Cardiac fibroblast (primary cell): ENCODE data around the gene CDC42EP4.
"Not testable (repeated sequence)": the region's sequence is repeated elsewhere in the genome, so short reads cannot be mapped to it uniquely, and the experiment has no call there.

ENCODE experiments used
- DNase-seq, 2 donors: peaks; one replicate each; pipeline versions ENCODE4 v3.0.0 to v3.0.0-alpha.2; 2010; ENCODE audit warnings: low read depth in 2 of 2
- H3K4me3 ChIP-seq, 2 donors: replicated peaks in 1 of 2; 1 replicate in 1 of 2; 2 replicates in 1 of 2; pipeline ENCODE4 v1.5.1; 2011; ENCODE audit warnings: low read depth in 2 of 2, low read length in 2 of 2, mild to moderate bottlenecking in 2 of 2, moderate library complexity in 1 of 2
- TF ChIP-seq, protein P1 (sequence below): IDR thresholded peaks from one replicate; pipeline ENCODE4 v1.5.1; 2011; ENCODE audit warnings: low read depth, mild to moderate bottlenecking, low read length, inconsistent platforms

CDC42EP4 gene

DNA sequence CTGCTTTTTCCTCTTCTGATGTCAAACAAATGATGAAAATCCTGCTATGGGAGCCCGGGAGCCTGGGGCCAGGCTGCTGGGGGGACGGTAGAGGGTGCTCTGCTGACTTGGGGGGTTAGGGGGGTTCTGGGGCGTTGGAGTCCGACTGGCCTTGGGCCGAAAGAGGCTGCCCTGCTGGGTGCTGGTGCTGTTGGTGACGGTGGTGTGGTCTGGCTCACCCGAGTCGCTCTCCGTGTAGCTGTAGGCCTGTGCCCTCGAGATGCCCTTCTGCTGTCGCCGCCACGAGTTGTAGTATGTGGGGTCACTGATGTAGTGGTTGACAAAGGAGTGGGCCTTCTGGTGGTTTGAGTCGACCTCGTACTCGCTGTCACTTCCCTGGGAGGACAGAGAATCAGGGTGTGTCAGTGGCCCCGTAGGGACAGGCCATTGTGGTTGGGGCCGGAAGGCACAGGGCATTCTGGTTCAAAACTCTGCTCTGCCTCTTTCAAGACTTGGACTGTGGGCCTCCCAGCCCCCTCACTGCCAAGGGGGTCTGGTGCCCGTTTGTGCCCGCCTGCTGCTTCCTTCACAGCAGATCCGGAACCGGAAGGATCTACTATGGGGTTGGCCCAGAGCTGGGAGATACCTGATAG is 26.9 kb upstream of the CDC42EP4 start:
- H3K4me3 ChIP-seq: no peak overlapping the region
- DNase-seq: no peak
- TF ChIP-seq, protein P1, sequence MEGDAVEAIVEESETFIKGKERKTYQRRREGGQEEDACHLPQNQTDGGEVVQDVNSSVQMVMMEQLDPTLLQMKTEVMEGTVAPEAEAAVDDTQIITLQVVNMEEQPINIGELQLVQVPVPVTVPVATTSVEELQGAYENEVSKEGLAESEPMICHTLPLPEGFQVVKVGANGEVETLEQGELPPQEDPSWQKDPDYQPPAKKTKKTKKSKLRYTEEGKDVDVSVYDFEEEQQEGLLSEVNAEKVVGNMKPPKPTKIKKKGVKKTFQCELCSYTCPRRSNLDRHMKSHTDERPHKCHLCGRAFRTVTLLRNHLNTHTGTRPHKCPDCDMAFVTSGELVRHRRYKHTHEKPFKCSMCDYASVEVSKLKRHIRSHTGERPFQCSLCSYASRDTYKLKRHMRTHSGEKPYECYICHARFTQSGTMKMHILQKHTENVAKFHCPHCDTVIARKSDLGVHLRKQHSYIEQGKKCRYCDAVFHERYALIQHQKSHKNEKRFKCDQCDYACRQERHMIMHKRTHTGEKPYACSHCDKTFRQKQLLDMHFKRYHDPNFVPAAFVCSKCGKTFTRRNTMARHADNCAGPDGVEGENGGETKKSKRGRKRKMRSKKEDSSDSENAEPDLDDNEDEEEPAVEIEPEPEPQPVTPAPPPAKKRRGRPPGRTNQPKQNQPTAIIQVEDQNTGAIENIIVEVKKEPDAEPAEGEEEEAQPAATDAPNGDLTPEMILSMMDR: no peak

DNA sequence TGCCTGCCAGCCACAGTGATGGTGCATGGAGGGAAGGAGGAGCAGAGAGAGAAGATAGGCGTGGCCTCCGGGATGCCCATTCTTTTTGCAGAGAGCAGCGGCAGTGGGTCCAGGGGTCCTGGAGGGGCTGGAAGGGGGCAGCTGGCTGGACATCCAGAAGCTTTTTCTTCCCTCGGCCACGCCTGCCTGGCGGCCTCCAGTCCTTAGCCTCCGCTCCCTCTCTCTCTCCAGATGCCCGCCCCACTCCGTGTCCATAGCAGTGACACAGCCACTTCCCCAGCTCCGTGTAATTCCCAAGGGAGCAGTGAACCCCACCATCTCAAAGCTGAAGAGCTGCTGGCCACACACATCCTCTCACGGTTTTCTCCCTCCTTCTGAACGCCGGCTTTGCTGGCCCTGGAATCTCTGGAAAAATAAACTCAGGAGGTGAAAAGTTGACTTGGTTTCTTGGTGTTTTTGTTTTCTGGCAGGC is 26.3 kb upstream of the CDC42EP4 start:
- TF ChIP-seq, protein P1: no peak
- no peak overlapping the region for H3K4me3 ChIP-seq
- peak; percentile 28 to 36 for DNase-seq

DNA sequence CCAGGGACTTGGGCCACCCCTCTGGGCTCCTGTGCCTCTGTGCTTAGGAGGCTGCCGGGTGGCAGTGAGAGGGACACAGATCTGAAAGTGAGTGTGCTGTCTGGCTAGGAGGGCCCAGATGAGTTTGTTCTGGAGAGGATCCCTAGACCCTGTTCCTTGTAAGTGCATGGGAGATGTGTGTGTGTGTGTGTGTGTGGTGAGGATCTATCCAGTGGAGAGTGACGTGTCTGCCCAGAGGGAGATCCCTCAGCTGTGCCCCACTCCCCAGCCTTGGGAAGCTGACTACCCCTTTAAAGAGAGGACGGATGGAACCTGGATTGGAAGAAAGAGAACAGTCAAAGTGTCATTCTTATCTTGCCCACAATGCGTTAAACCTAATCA is 25.5 kb upstream of the CDC42EP4 start:
- H3K4me3 ChIP-seq: no peak overlapping the region
- no peak for DNase-seq
- TF ChIP-seq, protein P1: no peak

DNA sequence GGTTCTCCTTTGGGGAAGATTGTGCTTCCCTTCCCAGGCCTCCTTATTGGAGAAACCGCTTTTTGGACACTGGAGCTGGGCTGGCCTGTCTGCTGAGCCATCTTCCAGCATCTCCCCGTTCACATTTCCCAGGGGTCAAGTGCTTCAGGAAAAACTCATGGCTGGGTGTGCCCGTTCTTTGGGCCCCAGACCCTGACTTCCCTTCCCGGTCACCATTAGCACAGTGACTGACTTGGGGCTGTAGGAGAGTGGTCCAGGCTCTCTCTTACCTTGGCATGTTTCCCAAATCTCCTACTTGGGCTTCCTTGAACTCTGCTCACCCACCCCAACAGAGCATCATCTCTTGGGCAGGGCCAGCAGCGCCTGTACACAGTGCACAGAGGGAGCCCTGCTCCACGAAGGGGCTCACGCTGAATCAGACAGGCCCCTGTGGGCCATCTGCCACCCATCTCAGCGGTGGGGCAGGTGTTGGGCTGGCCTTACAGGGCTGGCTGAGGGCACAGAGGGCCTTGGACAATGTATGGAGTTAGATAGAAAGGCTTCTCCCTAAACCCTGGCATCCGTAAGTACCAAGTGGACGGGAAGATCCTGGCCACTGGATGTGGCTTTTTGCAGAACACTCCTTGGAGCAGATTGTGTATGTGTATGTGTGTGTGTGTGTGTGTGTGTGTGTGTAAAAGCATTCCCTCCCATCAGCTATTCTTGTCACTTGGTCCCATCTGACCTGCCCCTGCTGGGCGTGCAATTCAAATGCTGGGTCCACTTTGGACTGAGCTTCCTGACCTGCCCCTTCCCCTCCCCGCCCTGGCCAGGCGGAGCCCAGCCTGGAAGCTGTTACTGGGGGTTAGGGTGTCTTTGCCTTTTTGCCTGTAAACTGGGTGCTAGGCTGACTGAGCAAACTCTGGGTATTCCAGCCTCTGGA is 24.9 kb upstream of the CDC42EP4 start:
- TF ChIP-seq, protein P1: no peak
- no peak for DNase-seq
- H3K4me3 ChIP-seq: no peak overlapping the region

DNA sequence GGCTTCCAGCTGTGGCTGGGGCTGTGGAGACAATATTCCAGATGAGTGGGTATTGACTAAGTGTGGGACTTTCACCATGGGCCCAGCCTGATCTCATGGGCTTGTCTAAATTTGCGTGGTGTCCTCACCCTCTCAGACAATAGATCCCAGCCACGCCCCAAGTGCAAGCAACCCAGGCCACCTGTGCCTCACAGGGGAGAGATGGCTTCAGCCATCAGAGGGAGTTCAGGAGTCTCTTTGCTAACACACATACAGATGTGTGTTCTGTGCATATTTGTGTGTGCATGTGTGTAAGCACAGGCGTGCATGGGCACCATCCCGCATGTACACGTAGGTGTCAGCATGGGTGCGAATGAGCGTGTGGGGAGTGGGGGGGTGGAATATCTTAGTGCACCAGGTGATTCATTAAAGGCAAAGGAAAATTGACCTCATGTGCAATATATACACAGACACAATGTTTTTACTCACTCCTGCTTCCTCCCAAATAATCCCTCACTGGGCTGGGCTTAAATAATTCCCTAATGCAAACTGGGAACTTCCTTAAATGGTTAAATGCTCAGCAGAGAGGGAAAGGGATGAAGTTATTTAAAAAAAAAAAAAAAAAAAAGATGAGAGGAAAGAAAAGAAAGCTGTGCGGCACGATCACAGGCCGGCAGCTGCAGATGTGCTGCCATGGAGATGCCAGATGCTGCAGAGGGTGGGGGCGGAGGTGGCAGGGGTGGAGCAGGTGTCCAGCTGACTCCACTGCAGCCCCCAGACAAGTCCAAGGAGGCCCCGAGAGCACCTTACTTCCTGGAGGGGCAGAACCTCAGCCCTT is 24.0 kb upstream of the CDC42EP4 start:
- H3K4me3 ChIP-seq: no peak overlapping the region
- no peak for DNase-seq
- TF ChIP-seq, protein P1: no peak

DNA sequence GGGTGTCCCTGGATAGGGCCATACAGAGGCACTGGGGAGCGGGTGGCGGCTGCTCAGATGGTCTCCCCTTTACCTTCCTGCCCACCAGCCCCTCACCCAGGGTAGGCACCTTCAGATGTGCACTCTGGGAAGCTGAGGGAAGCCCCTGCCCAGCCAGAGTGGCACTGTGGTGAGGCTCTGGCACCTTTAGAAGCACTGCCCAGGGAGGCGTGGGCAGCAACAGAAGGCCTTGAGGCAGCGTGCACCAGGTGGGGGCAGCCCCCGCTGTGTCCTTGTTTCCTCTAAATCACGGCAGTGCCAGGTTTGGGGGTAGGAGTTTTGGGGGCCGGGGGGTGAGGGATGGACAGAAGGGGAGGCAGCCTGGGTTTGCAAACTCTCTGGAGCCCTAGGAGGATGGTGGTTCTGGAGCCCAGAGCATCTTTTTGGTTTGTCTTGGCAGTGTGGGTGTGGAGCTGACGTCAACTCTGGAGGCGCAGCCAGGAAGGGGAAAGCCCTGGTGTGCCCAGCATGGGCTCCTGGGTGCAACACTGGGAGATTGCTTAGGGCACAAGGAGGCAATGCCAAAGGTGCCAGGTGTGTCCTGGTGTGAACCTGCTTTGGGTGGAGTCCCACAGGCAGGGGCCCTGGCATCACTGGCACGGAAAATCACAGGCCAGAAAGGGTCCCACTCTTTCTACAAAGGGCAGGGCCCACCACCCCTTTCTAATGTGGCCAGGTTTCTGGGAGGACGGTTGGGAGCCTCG is 23.1 kb upstream of the CDC42EP4 start:
- no peak for DNase-seq
- TF ChIP-seq, protein P1: no peak

DNA sequence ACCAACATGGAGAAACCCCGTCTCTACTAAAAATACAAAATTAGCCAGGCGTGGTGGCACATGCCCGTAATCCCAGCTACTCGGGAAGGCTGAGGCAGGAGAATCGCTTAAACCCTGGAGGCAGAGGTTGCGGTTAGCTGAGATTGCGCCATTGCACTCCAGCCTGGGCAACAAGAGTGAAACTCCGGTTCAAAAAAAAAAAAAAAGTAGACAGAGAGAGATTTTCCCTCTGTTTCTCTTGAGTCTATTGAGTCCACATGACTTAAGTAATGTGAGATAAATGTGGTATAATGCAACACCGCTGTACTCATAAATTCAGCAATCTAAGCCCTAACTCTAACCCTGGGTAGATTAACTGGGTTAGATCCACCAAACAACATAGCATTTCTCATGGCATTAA is 21.6 kb upstream of the CDC42EP4 start:
- not testable (repeated sequence) for H3K4me3 ChIP-seq
- DNase-seq: peak in 1 of 2 donors; percentile 58

More for the DNA sequence above, 23.1 kb upstream of the CDC42EP4 start:
- no peak overlapping the region for H3K4me3 ChIP-seq
